DND-41 (cell line): Measurements from ENCODE around the gene BTRC.

Experiments used
- ATAC-seq: fragments of 200-7000 bp; cut with Tn5 transposase; 3 replicates; pipeline ENCODE4 v1.9.1; 2021; ENCODE audit warnings: low read depth; ENCODE audit not compliant: insufficient read depth
- DNase-seq: peaks from one replicate; pipeline ENCODE4 v3.0.0-alpha.2; 2020
- H2AFZ ChIP-seq: 2 replicates; pipeline ENCODE4 v1.6.0; 2012; ENCODE audit warnings: low read depth, low read length
- H3K27ac ChIP-seq: 2 replicates; pipeline ENCODE4 v1.5.1; 2012; ENCODE audit warnings: low read length, inconsistent platforms
- H3K27me3 ChIP-seq: fragments of 200-600 bp; sonication (generic); 2 replicates; pipeline ENCODE4 v1.6.0; 2012; ENCODE audit warnings: low read length, mild to moderate bottlenecking, inconsistent platforms; ENCODE audit not compliant: insufficient read depth, poor library complexity
- H3K36me3 ChIP-seq: 2 replicates; pipeline ENCODE4 v1.5.1; 2012; ENCODE audit warnings: low read length, inconsistent platforms; ENCODE audit not compliant: insufficient read depth
- H3K4me1 ChIP-seq: 2 replicates; pipeline ENCODE4 v1.5.1; 2012; ENCODE audit warnings: mild to moderate bottlenecking, low read length; ENCODE audit not compliant: insufficient read depth
- H3K4me2 ChIP-seq: 2 replicates; pipeline ENCODE4 v1.6.0; 2012; ENCODE audit warnings: mild to moderate bottlenecking, moderate library complexity, low read length, inconsistent platforms; ENCODE audit not compliant: insufficient read depth
- H3K4me3 ChIP-seq, 2 experiments: fragments of 200-600 bp in 1 of 2; shearing (Covaris generic) in 1 of 2; 2 replicates each; pipeline ENCODE4 v1.5.1; 2012 to 2016; ENCODE audit warnings: inconsistent platforms in 2 of 2, low read length in 2 of 2, mild to moderate bottlenecking in 2 of 2, low read depth in 1 of 2, moderate library complexity in 1 of 2
- H3K79me2 ChIP-seq: 2 replicates; pipeline ENCODE4 v1.6.0; 2012; ENCODE audit warnings: low read length, inconsistent platforms; ENCODE audit not compliant: insufficient read depth
- H3K9ac ChIP-seq: 2 replicates; pipeline ENCODE4 v1.6.0; 2012; ENCODE audit warnings: low read depth, mild to moderate bottlenecking, inconsistent platforms, low read length, moderate library complexity
- H3K9me3 ChIP-seq: 2 replicates; pipeline ENCODE4 v1.5.1; 2012; ENCODE audit warnings: low read length, moderate library complexity, mild to moderate bottlenecking, inconsistent platforms; ENCODE audit not compliant: insufficient read depth, severe bottlenecking
- H4K20me1 ChIP-seq: 2 replicates; pipeline ENCODE4 v1.6.0; 2012; ENCODE audit warnings: low read length; ENCODE audit not compliant: insufficient read depth
- EZH2 ChIP-seq: IDR thresholded peaks from 3 replicates; pipeline ENCODE4 v1.6.1; 2012; ENCODE audit warnings: borderline replicate concordance, low read depth, mild to moderate bottlenecking, moderate library complexity, low read length, inconsistent platforms; ENCODE audit not compliant: severe bottlenecking
- TF ChIP-seq, protein P1 (sequence below): IDR thresholded peaks from 2 replicates; pipeline ENCODE4 v1.5.1; 2012; ENCODE audit warnings: borderline replicate concordance, low read length, moderate library complexity, mild to moderate bottlenecking; ENCODE audit not compliant: poor library complexity, severe bottlenecking; ENCODE audit errors: extremely low read depth

BTRC gene

GRCh38 chr10:101568054-101568745, 214.2 kb downstream of the BTRC start:
- Histone ChIP-seq H3K9ac (no peak overlapping the region), H3K27me3 (no peaks in the 10 kb centered on the region), H3K4me1 (peaks cover 16% of the 10 kb centered on the region), H3K79me2 (no peaks in the 10 kb centered on the region), H3K27ac (no peak overlapping the region), H3K4me2 (no peak overlapping the region), H3K9me3 (no peaks in the 10 kb centered on the region), H3K4me3 (no peak overlapping the region), H2AFZ (no peak overlapping the region), H4K20me1 (no peaks in the 10 kb centered on the region), H3K36me3 (no peaks in the 10 kb centered on the region)
- DNase-seq (no peak), ATAC-seq (no peak)
- TF ChIP-seq, protein P1, sequence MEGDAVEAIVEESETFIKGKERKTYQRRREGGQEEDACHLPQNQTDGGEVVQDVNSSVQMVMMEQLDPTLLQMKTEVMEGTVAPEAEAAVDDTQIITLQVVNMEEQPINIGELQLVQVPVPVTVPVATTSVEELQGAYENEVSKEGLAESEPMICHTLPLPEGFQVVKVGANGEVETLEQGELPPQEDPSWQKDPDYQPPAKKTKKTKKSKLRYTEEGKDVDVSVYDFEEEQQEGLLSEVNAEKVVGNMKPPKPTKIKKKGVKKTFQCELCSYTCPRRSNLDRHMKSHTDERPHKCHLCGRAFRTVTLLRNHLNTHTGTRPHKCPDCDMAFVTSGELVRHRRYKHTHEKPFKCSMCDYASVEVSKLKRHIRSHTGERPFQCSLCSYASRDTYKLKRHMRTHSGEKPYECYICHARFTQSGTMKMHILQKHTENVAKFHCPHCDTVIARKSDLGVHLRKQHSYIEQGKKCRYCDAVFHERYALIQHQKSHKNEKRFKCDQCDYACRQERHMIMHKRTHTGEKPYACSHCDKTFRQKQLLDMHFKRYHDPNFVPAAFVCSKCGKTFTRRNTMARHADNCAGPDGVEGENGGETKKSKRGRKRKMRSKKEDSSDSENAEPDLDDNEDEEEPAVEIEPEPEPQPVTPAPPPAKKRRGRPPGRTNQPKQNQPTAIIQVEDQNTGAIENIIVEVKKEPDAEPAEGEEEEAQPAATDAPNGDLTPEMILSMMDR = no peak
- TF ChIP-seq EZH2 = no peak

- no peak overlapping the region for H3K4me3 ChIP-seq
- H3K79me2 ChIP-seq = no peaks in the 10 kb centered on the region
- ATAC-seq (no peak), DNase-seq (no peak)
- no peak overlapping the region for H2AFZ ChIP-seq
- H3K9me3 ChIP-seq = no peaks in the 10 kb centered on the region
- no peak overlapping the region for H3K27ac ChIP-seq
- H3K27me3 ChIP-seq = no peaks in the 10 kb centered on the region
- H4K20me1 ChIP-seq = no peaks in the 10 kb centered on the region
- H3K4me2 ChIP-seq = no peak overlapping the region
- peaks cover 16% of the 10 kb centered on the region for H3K4me1 ChIP-seq
- no peaks in the 10 kb centered on the region for H3K36me3 ChIP-seq
- no peak overlapping the region for H3K9ac ChIP-seq
- no peak for TF ChIP-seq EZH2
- TF ChIP-seq, protein P1 = no peak
Observed at GRCh38 chr10:101569323-101569621, 215.3 kb downstream of the BTRC start.

- no peaks in the 10 kb centered on the region for H4K20me1 ChIP-seq
- H3K4me3 ChIP-seq = peak overlapping the region in 1 of 2 experiments; percentile 60; a peak in 3 of 4 replicates
- H3K9me3 ChIP-seq = no peaks in the 10 kb centered on the region
- ATAC-seq (peak; percentile 87), DNase-seq (peak; percentile 79)
- no peak overlapping the region for H3K27ac ChIP-seq
- H3K27me3 ChIP-seq = no peaks in the 10 kb centered on the region
- H3K4me1 ChIP-seq = peaks cover 16% of the 10 kb centered on the region
- no peaks in the 10 kb centered on the region for H3K36me3 ChIP-seq
- peak overlapping the region; percentile 97 for H3K4me2 ChIP-seq
- H2AFZ ChIP-seq = peak overlapping the region; percentile 96
- H3K79me2 ChIP-seq = no peaks in the 10 kb centered on the region
- no peak for TF ChIP-seq EZH2
- TF ChIP-seq, protein P1 = peak; percentile 70
- H3K9ac ChIP-seq = peak overlapping the region; percentile 59
Observed at GRCh38 chr10:101569622-101570427, 215.9 kb downstream of the BTRC start.
